MCF 10A (cell line): ENCODE data around the gene MUSK. TPM values are rescaled to one million over a fixed set of nuclear protein-coding genes. Genes with fewer than 3 reads are reported as not detected.

Source experiments
- BruUV-seq: library from RNA; stranded (reverse); fragments of 400-500 nt; replicated peaks from 2 replicates; lab custom pipeline; 2021; lab: Mats Ljungman, UMichigan
- CTCF ChIA-PET: fragments of 300-600 bp; sonication (Branson Sonifier 250); formaldehyde crosslinking; extraction: SDS; loops from one replicate; lab custom pipeline; 2021; ENCODE audit warnings: antibody characterized with exemption, inconsistent platforms; lab: Yijun Ruan, JAX
- POLR2A ChIA-PET: fragments of 300-600, 350-650 bp; sonication (Branson Sonifier 250); formaldehyde crosslinking; extraction: SDS; loops from one replicate; lab custom pipeline; 2020; ENCODE audit warnings: antibody characterized with exemption, inconsistent platforms; lab: Yijun Ruan, JAX
- DNase-seq: peaks from one replicate; pipeline ENCODE4 v3.0.0-alpha.2; 2018; ENCODE audit not compliant: unreplicated experiment
- H3K27ac Mint-ChIP-seq: one replicate; pipeline ENCODE4 v1.8.0; 2022; ENCODE audit warnings: mild to moderate bottlenecking, low read depth, mixed read lengths; ENCODE audit not compliant: unreplicated experiment
- H3K27me3 Mint-ChIP-seq: one replicate; pipeline ENCODE4 v1.8.0; 2022; ENCODE audit warnings: mixed read lengths; ENCODE audit not compliant: insufficient read depth, unreplicated experiment
- H3K36me3 Mint-ChIP-seq: one replicate; pipeline ENCODE4 v1.8.0; 2022; ENCODE audit warnings: mild to moderate bottlenecking, moderate library complexity, mixed read lengths; ENCODE audit not compliant: insufficient read depth, unreplicated experiment
- H3K4me1 Mint-ChIP-seq: one replicate; pipeline ENCODE4 v1.8.0; 2022; ENCODE audit warnings: mixed read lengths; ENCODE audit not compliant: insufficient read depth, unreplicated experiment
- H3K4me3 Mint-ChIP-seq: one replicate; pipeline ENCODE4 v1.8.0; 2022; ENCODE audit warnings: mild to moderate bottlenecking, moderate library complexity, mixed read lengths; ENCODE audit not compliant: unreplicated experiment
- H3K9me3 Mint-ChIP-seq: one replicate; pipeline ENCODE4 v1.8.0; 2022; ENCODE audit warnings: mixed read lengths; ENCODE audit not compliant: unreplicated experiment
- intact Hi-C: fragments of 100-400 bp; cut with micrococcal nuclease; formaldehyde crosslinking; loops from 2 replicates; pipeline ENCODE4 v1.14.1; 2022
- total RNA-seq: library from RNA; stranded (reverse); gene quantifications from 2 replicates; pipeline ENCODE4 v1.2.3, GENCODE V29; 2022
- TF ChIP-seq, protein P1 (sequence below): fragments of 200-600 bp; IDR thresholded peaks from one replicate; pipeline ENCODE4 v1.8.0; 2022; ENCODE audit warnings: antibody characterized with exemption, mild to moderate bottlenecking; ENCODE audit not compliant: unreplicated experiment

MUSK gene
- total RNA-seq, 1 experiment from 2014 or later: not detected

DNA sequence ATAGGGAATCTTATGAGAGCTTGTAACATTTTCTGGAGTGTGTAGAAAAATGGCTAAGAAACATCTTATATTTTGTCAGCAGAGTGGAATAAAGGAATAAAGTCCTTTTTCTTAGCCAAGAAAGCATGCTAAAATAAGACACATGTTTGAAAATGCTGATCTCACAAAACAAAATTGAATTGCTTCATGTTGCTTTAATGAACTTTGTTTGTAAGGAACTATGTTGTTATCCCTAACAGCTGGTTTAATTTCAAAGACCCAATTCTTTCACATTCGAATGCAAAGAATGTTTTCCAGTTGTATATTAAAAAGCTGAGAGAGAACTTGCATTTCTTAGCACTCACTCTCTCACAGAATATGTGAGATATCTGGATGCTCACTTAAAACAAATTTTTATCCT lies 107.6 kb downstream of the MUSK start:
- Mint-ChIP-seq H3K36me3 (no peaks in the 10 kb centered on the region), H3K9me3 (no peaks in the 10 kb centered on the region), H3K27ac (no peak overlapping the region), H3K27me3 (no peaks in the 10 kb centered on the region), H3K4me3 (no peak overlapping the region), H3K4me1 (no peaks in the 10 kb centered on the region)
- intact Hi-C loops: no loop called here
- CTCF ChIA-PET: interaction anchor here (0.7 kb wide), 1 partner anchor 383 kb away, joined by 3 read pairs; no protein-coding TSS in a partner anchor
- DNase-seq: no peak
- POLR2A ChIA-PET: interaction anchor here (0.7 kb wide), 1 partner anchor 344 kb away, joined by 4 read pairs; no protein-coding TSS in a partner anchor
- BruUV-seq: no TSS peak
- TF ChIP-seq, protein P1, sequence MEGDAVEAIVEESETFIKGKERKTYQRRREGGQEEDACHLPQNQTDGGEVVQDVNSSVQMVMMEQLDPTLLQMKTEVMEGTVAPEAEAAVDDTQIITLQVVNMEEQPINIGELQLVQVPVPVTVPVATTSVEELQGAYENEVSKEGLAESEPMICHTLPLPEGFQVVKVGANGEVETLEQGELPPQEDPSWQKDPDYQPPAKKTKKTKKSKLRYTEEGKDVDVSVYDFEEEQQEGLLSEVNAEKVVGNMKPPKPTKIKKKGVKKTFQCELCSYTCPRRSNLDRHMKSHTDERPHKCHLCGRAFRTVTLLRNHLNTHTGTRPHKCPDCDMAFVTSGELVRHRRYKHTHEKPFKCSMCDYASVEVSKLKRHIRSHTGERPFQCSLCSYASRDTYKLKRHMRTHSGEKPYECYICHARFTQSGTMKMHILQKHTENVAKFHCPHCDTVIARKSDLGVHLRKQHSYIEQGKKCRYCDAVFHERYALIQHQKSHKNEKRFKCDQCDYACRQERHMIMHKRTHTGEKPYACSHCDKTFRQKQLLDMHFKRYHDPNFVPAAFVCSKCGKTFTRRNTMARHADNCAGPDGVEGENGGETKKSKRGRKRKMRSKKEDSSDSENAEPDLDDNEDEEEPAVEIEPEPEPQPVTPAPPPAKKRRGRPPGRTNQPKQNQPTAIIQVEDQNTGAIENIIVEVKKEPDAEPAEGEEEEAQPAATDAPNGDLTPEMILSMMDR: no peak

DNA sequence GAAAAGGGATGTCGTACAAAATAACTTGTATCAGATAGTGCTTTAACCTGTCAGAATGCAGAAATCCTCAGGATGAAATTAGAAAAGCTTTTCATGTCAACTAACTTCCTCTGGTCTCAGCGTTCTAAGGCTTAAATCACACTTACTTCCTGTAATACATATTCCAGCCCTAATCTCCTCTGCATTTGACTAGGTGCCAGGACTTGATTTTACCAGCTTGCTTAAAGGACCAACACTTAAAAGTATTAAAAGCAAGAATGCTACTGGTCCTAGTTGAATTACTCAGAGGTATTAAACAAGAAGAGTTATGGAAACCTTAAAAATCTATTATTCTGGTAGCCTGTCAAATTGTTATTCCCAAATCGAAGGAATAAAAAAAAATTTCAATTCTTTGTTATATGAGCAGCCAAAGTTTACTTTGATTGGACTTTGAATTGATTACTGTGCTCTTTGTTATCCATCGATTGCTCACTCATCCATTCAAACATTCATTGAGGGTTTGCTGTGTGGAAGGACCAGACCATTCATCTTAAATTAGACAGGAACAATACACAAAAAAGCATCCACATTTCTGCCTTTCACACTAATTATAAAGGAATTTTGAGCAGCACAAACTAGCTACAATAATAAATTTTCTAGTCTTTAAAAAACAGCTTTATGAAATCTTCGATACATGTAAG lies 108.7 kb downstream of the MUSK start:
- POLR2A ChIA-PET: no interaction called here
- Mint-ChIP-seq H3K36me3 (no peaks in the 10 kb centered on the region), H3K4me1 (no peaks in the 10 kb centered on the region), H3K27me3 (no peaks in the 10 kb centered on the region), H3K4me3 (no peak overlapping the region), H3K9me3 (no peaks in the 10 kb centered on the region), H3K27ac (no peak overlapping the region)
- TF ChIP-seq, protein P1: no peak
- no TSS peak for BruUV-seq
- CTCF ChIA-PET: interaction anchor here (0.6 kb wide), 1 partner anchor 8 kb away, joined by 3 read pairs; no protein-coding TSS in a partner anchor
- intact Hi-C loops: no loop called here
- DNase-seq: no peak

DNA sequence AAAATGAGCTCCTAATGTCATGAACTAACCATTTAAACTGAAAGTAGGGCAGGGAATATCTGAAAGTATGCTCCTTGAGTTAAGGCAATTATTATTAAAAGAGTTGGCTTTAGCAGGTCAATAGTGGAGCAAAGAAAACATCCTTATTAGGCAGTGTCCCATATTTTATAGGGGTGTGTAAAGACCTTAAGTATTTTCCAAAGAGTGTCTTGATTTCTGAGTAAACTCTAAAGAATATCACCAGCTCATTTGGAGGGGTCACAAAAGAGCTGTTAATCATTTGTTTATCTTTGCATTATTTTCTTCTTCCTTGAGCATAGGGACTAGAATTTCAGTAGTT lies 109.3 kb downstream of the MUSK start:
- Mint-ChIP-seq H3K27ac (no peak overlapping the region), H3K27me3 (no peaks in the 10 kb centered on the region), H3K9me3 (no peaks in the 10 kb centered on the region), H3K4me1 (no peaks in the 10 kb centered on the region), H3K4me3 (no peak overlapping the region), H3K36me3 (no peaks in the 10 kb centered on the region)
- intact Hi-C loops: no loop called here
- TF ChIP-seq, protein P1: no peak
- POLR2A ChIA-PET: interaction anchor here (0.6 kb wide), 1 partner anchor 161 kb away, joined by 3 read pairs; no protein-coding TSS in a partner anchor
- CTCF ChIA-PET: no interaction called here
- no TSS peak for BruUV-seq
- DNase-seq: no peak

DNA sequence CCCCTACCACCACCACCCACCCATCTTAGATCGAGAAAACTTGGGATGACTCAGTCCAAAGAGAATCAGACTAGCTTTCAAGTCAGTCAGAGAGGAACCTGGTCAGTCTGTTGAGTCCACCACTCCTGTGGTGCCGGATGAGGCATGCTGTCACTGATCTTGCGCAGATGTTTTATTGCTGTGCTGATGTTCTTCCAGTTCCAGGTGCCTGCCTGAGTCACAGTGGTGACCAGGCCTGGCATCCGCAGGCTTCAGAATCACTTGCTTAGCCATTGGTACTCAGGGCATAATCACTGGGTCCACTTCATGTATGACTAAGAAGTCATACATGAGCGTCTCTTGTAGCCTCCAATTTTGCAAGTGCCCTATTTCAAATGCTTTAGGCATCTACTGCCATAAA lies 114.1 kb downstream of the MUSK start:
- H3K27ac Mint-ChIP-seq: no peak overlapping the region
- no peak for DNase-seq
- no peaks in the 10 kb centered on the region for H3K4me1 Mint-ChIP-seq
- no peaks in the 10 kb centered on the region for H3K27me3 Mint-ChIP-seq
- TF ChIP-seq, protein P1: no peak
- H3K36me3 Mint-ChIP-seq: no peaks in the 10 kb centered on the region
- no peak overlapping the region for H3K4me3 Mint-ChIP-seq
- POLR2A ChIA-PET: no interaction called here
- CTCF ChIA-PET: no interaction called here
- no TSS peak for BruUV-seq
- no peaks in the 10 kb centered on the region for H3K9me3 Mint-ChIP-seq
- intact Hi-C loops: no loop called here
